HepG2 (cell line): ENCODE measurements around the gene RTBDN. TPM values are rescaled to one million over a fixed set of nuclear protein-coding genes. Genes with fewer than 3 reads are reported as not detected.

Experiments
- ATAC-seq: fragments of 200-7000 bp; cut with Tn5 transposase; 3 replicates; pipeline ENCODE4 v1.9.1; 2020; ENCODE audit warnings: mild to moderate bottlenecking, moderate library complexity
- BruUV-seq: library from RNA; stranded (reverse); fragments of 400-500 nt; replicated peaks from 2 replicates; lab custom pipeline; 2021; lab: Mats Ljungman, UMichigan
- CTCF ChIA-PET: fragments of 300-600 bp; formaldehyde crosslinking; extraction: SDS; loops from one replicate; lab custom pipeline; 2021; ENCODE audit warnings: low total read pairs, inconsistent platforms, low intra/inter-chr PET ratio; lab: Yijun Ruan, JAX
- POLR2A ChIA-PET: fragments of 350-600 bp; sonication (Branson Sonifier 250); formaldehyde crosslinking; loops from one replicate; lab custom pipeline; 2020; ENCODE audit warnings: antibody characterized with exemption, inconsistent platforms; lab: Yijun Ruan, JAX
- DNase-seq: peaks from one replicate; pipeline ENCODE4 v3.0.0-alpha.2; 2015; ENCODE audit warnings: low spot score
- FAIRE-seq: peaks from 3 replicates; lab custom pipeline; 2011; peaks lifted over from hg19 to GRCh38; lab: Jason Lieb, UNC
- H2AFZ ChIP-seq: one replicate; pipeline ENCODE4 v1.6.1; 2011; ENCODE audit warnings: low read length, inconsistent platforms
- H3K27ac ChIP-seq: fragments of 300-600 bp; 3 replicates; pipeline ENCODE4 v1.8.0; 2011; ENCODE audit warnings: mixed run types, mild to moderate bottlenecking, mixed read lengths, low read length, inconsistent platforms; ENCODE audit not compliant: insufficient read depth; ENCODE audit errors: extremely low read length
- H3K27me3 ChIP-seq, 2 experiments: fragments of 200-600 bp in 1 of 2; 2 replicates in 1 of 2; 3 replicates in 1 of 2; pipeline versions ENCODE4 v1.6.0 to v1.8.0; 2011; ENCODE audit warnings: low read length in 2 of 2, mild to moderate bottlenecking in 2 of 2, moderate library complexity in 2 of 2, inconsistent platforms in 1 of 2; ENCODE audit not compliant: insufficient read depth in 2 of 2, control insufficient read depth in 1 of 2
- H3K36me3 ChIP-seq, 2 experiments: fragments of 200-600 bp in 1 of 2; replicated peaks in 1 of 2; 2 replicates in 1 of 2; 3 replicates in 1 of 2; pipeline versions ENCODE4 v1.5.1 to v1.8.0; 2011; ENCODE audit warnings: low read length in 2 of 2, inconsistent platforms in 1 of 2; ENCODE audit not compliant: insufficient read depth in 2 of 2, control insufficient read depth in 1 of 2
- H3K4me1 ChIP-seq: 2 replicates; pipeline ENCODE4 v1.5.1; 2012; ENCODE audit warnings: low read length, inconsistent platforms; ENCODE audit not compliant: insufficient read depth
- H3K4me2 ChIP-seq: 2 replicates; pipeline ENCODE4 v1.6.0; 2011; ENCODE audit warnings: low read depth, low read length, inconsistent platforms
- H3K4me3 ChIP-seq, 3 experiments: fragments of 200-600 bp in 1 of 3; sonication (generic), shearing (Covaris generic) in 1 of 3; replicated peaks in 1 of 3; 2 replicates each; pipeline ENCODE4 v1.5.1; 2011 to 2016; ENCODE audit warnings: low read length in 3 of 3, inconsistent platforms in 2 of 3, low read depth in 2 of 3, mild to moderate bottlenecking in 2 of 3, control low read depth in 1 of 3, mixed read lengths in 1 of 3; ENCODE audit not compliant: insufficient read depth in 1 of 3
- H3K79me2 ChIP-seq: one replicate; pipeline ENCODE4 v1.6.1; 2011; ENCODE audit warnings: low read length, inconsistent platforms; ENCODE audit not compliant: insufficient read depth
- H3K9ac ChIP-seq: 2 replicates; pipeline ENCODE4 v1.6.0; 2011; ENCODE audit warnings: mild to moderate bottlenecking, low read depth, low read length, inconsistent platforms; ENCODE audit not compliant: insufficient read depth
- H3K9me3 ChIP-seq: 2 replicates; pipeline ENCODE4 v1.5.1; 2012; ENCODE audit warnings: mild to moderate bottlenecking, low read length
- H4K20me1 ChIP-seq: 2 replicates; pipeline ENCODE4 v1.6.0; 2011; ENCODE audit warnings: inconsistent platforms, mild to moderate bottlenecking, low read length, moderate library complexity; ENCODE audit not compliant: insufficient read depth
- BRD4 ChIP-seq: sonication (generic); formaldehyde crosslinking; IDR thresholded peaks from 2 replicates; pipeline ENCODE4 v1.4.0; 2020; ENCODE audit warnings: missing genetic modification reagents
- DBP ChIP-seq: sonication (generic); formaldehyde crosslinking; IDR thresholded peaks from 2 replicates; pipeline ENCODE4 v1.4.0; 2020; ENCODE audit warnings: missing genetic modification reagents; ENCODE audit errors: not compliant biosample characterization
- HNF4G ChIP-seq, 2 experiments: sonication (generic) in 1 of 2; formaldehyde crosslinking in 1 of 2; IDR thresholded peaks; 2 replicates each; pipeline versions ENCODE4 v1.4.0 to v1.6.1; 2011 to 2020; ENCODE audit warnings: borderline replicate concordance in 2 of 2, low read depth in 2 of 2, mild to moderate bottlenecking in 2 of 2, low read length in 1 of 2, missing genetic modification reagents in 1 of 2, moderate library complexity in 1 of 2
- KDM5B ChIP-seq: sonication (generic); formaldehyde crosslinking; IDR thresholded peaks from 2 replicates; pipeline ENCODE4 v1.4.0; 2020; ENCODE audit warnings: missing genetic modification reagents, mild to moderate bottlenecking, borderline replicate concordance
- NCOA5 ChIP-seq: sonication (generic); formaldehyde crosslinking; IDR thresholded peaks from 2 replicates; pipeline ENCODE4 v1.4.0; 2020; ENCODE audit warnings: missing genetic modification reagents
- POGZ ChIP-seq: sonication (generic); formaldehyde crosslinking; IDR thresholded peaks from 2 replicates; pipeline ENCODE4 v1.4.0; 2020; ENCODE audit warnings: mild to moderate bottlenecking, missing genetic modification reagents
- SKI ChIP-seq: fragments of 450-650 bp; IDR thresholded peaks from one replicate; pipeline ENCODE4 v1.6.1; 2018; ENCODE audit warnings: mild to moderate bottlenecking; ENCODE audit not compliant: partially characterized antibody
- SRSF1 ChIP-seq: fragments of 200-400 bp; formaldehyde crosslinking; optimal IDR thresholded peaks from 2 replicates; pipeline ENCODE3; 2017; ENCODE audit warnings: mild to moderate bottlenecking, low read depth, low read length, moderate library complexity
- ZFP1 ChIP-seq: IDR thresholded peaks from 2 replicates; pipeline ENCODE4 v1.6.1; 2016
- ZNF772 ChIP-seq: sonication (generic); formaldehyde crosslinking; IDR thresholded peaks from 2 replicates; pipeline ENCODE4 v1.5.0; 2020; ENCODE audit warnings: mild to moderate bottlenecking, missing genetic modification reagents
- WGBS: methylation state at CpG from one replicate; pipeline ENCODE4 v1.1.6; 2017; ENCODE audit warnings: low lambda C conversion rate; 5-methylcytosine and 5-hydroxymethylcytosine counted together
- in situ Hi-C: cut with HindIII; loops from 2 replicates; pipeline ENCODE4 v1.10.0; 2017; ENCODE audit warnings: low pct_unique_long_range_greater_than_20kb; ENCODE audit not compliant: extremely low pct_ligation_motif_present
- intact Hi-C: fragments of 100-400 bp; cut with micrococcal nuclease; formaldehyde crosslinking; loops from one replicate; pipeline ENCODE4 v1.10.0; 2022; ENCODE audit not compliant: unreplicated experiment
- polyA plus RNA-seq, 8 experiments: library from polyadenylated mRNA; depleted of rRNA in 3 of 8; stranded (reverse) in 7 of 8; unstranded in 1 of 8; fragments of >200 nt; fragmentation: Illumina TruSeq in 4 of 8; extraction: Trizol in 4 of 8; gene quantifications; 2 replicates each; pipeline versions ENCODE4 v1.2.1 to v1.2.3, GENCODE V29; 2011 to 2016; ENCODE audit warnings: low read depth in 4 of 8, missing spikeins in 1 of 8, mixed read lengths in 1 of 8; ENCODE audit not compliant: insufficient read depth in 1 of 8
- total RNA-seq, 5 experiments: library from RNA; depleted of rRNA; stranded (reverse); fragments of >200 nt; fragmentation: Illumina TruSeq; extraction: Trizol; gene quantifications; 2 replicates each; pipeline ENCODE4 v1.2.3, GENCODE V29; 2016; ENCODE audit warnings: low read depth in 1 of 5

RTBDN gene
- total and polyA plus RNA-seq, 2 of the 13 experiments (the other 11 are each of a cell fraction or from before 2014, with no cell fraction given), result 0.27 to 0.48 TPM

GRCh38 chr19:12794971-12795381 lies 39.4 kb downstream of the RTBDN start:
- no peaks in the 10 kb centered on the region for H3K9me3 ChIP-seq
- FAIRE-seq, result no peak
- peaks cover 39% of the 10 kb centered on the region for H3K4me1 ChIP-seq
- in situ Hi-C loops, result no loop called here
- ChIA-PET CTCF (interaction anchor here (2.6 to 3.7 kb wide), 2 partner anchors 17 to 20 kb away, joined by 6 to 54 read pairs; partner anchors contain the start of gene HOOK2), POLR2A (interaction anchor here (1.6 to 2.4 kb wide), 3 partner anchors 17 to 34 kb away, joined by 6 to 21 read pairs (median 17); no protein-coding TSS in a partner anchor)
- H4K20me1 ChIP-seq, result no peaks in the 10 kb centered on the region
- H3K27ac ChIP-seq, result no peak overlapping the region
- no peaks in the 10 kb centered on the region for H3K27me3 ChIP-seq
- H3K4me2 ChIP-seq, result no peak overlapping the region
- WGBS, result 94% methylated on average over 9 of the region's 9 CpGs
- peaks cover 8% of the 10 kb centered on the region for H3K79me2 ChIP-seq
- H3K9ac ChIP-seq, result no peak overlapping the region
- peaks cover 2 to 9% of the 10 kb centered on the region in 2 experiments; a peak in 4 of 5 replicates for H3K36me3 ChIP-seq
- no TSS peak for BruUV-seq
- no peak overlapping the region for H3K4me3 ChIP-seq
- no peak for ATAC-seq
- TF ChIP-seq ZFP1 (CRISPR knock-in tag), result no peak
- TF ChIP-seq POGZ, result no peak
- no peak for TF ChIP-seq ZNF772 (CRISPR knock-in tag)
- no peak for TF ChIP-seq BRD4 (CRISPR knock-in tag)
- no peak for TF ChIP-seq DBP (CRISPR knock-in tag)
- no peak for TF ChIP-seq HNF4G (IDR thresholded peaks at IDR 0.05; ENCODE audit: borderline replicate concordance, low read depth, low read length)
- no peak for TF ChIP-seq HNF4G (CRISPR knock-in tag; IDR thresholded peaks at IDR 0.05; ENCODE audit: borderline replicate concordance, low read depth)
- no peak for TF ChIP-seq SKI
- no peak for TF ChIP-seq KDM5B
- no peak for TF ChIP-seq SRSF1
- no peak for TF ChIP-seq NCOA5 (CRISPR knock-in tag)
- intact Hi-C loops, result no loop called here
- H2AFZ ChIP-seq, result no peak overlapping the region
- no peak for DNase-seq
